Activated CD8-positive, alpha-beta memory T cell treated with anti-CD3 and anti-CD28 coated beads, Interleukin-2, amount 50 U/mL, for 1 hour (primary cell): Measurements from ENCODE around the gene RPS24.
"Not testable (repeated sequence)": the region's sequence is repeated elsewhere in the genome, so short reads cannot be mapped to it uniquely, and the experiment has no call there.

Experiments used
- DNase-seq: peaks from one replicate; pipeline ENCODE4 v3.0.0-alpha.2; 2020; ENCODE audit errors: extremely low read depth

The RPS24 gene

DNA sequence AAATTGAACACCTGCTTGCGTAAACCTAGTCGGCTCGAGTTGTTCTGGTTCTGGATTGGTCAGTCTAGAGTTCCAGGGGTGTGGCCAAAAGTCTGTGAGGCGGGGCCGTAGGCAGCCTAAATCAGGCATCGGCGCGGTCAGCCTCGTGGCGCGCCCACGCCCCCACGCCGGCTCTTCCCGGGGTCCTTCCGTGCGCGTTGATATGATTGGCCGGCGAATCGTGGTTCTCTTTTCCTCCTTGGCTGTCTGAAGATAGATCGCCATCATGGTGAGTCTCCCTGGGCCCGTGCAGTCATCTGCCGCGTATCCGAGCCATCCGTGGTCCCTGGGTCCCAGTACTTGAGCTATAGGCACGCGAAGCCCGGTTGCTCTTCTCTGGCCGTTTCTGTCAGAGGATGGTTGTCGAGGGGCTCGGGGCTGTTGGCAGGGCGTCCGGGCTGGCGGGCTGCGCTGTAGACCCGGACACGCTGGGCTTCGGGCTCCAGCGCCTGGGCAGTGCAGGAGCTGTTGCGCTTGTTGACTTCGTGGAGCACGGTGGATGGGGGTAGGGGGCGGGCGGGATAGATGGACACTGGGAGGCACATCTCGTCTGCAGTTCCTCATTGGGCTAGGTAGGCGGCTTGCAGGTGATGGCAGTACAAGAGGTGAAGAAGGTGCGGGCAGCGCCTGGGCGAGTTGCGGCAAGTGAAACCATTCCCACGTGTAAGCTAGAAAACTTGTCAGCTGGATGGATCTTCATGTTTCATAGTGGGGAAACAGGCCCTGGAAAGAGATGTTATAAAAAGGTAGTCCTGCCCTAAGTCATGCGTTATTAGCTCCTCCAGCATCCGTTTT, at the start of gene RPS24:
RPS24 (plus strand) TSS at position 227 of the 834 bp plus-strand sequence; CDS start at position 266, 39 bp downstream.
- peak; percentile 89 for DNase-seq

GRCh38 chr10:77984986-77985385, 48.7 kb upstream of the RPS24 start:
- no peak for DNase-seq

GRCh38 chr10:77987671-77988255, 45.9 kb upstream of the RPS24 start:
- no peak for DNase-seq

GRCh38 chr10:77989081-77989724, 44.5 kb upstream of the RPS24 start:
- DNase-seq, result no peak

DNA sequence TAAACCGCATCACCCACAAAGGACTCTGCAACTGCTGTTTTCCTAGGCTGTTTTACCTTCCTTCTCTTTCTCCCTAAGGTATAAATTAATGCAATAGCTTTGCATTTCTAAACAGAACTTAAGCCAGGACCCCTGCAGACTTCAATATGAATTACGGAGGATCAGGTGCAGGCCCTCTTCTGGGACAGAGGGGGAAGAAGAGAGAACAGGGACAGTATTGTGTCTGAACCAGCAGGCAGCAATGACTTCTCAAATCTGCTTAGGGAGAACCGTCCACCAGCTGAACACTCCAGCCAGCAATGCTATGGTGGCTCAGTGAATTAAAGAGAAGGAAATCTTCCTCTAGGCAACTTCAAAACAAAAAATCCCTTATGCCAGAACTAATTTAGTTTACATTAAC, 40.0 kb upstream of the RPS24 start:
- DNase-seq, result no peak

DNA sequence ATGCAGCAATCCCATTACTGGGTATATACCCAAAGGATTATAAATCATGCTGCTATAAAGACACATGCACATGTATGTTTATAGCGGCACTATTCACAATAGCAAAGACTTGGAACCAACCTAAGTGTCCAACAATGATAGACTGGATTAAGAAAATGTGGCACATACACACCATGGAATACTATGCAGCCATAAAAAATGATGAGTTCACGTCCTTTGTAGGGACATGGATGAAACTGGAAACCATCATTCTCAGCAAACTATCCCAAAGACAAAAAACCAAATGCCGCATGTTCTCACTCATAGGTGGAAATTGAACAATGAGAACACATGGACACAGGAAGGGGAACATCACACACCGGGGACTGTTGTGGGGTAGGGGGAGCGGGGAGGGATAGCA, 34.9 kb upstream of the RPS24 start:
- not testable (repeated sequence) for DNase-seq

- DNase-seq, result no peak
These were observed 33.5 kb upstream of the RPS24 start for GRCh38 chr10:78000206-78000605.

- DNase-seq, result no peak
These were observed 32.6 kb upstream of the RPS24 start for GRCh38 chr10:78000956-78001472.

GRCh38 chr10:78002541-78003288, 30.9 kb upstream of the RPS24 start:
- DNase-seq, result no peak

- no peak for DNase-seq
These were observed 29.2 kb upstream of the RPS24 start for GRCh38 chr10:78004215-78005026.

- no peak for DNase-seq
These were observed 26.5 kb upstream of the RPS24 start for GRCh38 chr10:78007172-78007571.

DNA sequence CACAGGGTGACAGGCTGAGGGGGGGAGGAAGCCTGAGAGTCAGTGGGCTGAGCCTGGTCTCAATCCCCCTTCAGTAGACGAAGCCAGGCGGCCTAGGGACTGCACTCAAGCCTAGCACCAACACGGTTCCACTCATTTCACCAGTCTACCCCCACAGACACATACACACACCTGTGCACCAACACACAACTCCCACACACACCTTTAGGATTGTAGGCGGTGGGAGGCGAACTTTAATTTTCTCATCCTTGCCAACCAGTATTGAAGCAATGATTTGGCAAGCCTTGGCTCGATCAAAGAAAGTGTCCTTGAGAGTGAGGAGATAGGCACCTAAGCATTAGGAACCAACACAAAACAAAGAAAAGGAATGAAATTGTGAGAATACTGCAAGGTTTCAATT, 24.0 kb upstream of the RPS24 start:
- DNase-seq, result no peak

DNA sequence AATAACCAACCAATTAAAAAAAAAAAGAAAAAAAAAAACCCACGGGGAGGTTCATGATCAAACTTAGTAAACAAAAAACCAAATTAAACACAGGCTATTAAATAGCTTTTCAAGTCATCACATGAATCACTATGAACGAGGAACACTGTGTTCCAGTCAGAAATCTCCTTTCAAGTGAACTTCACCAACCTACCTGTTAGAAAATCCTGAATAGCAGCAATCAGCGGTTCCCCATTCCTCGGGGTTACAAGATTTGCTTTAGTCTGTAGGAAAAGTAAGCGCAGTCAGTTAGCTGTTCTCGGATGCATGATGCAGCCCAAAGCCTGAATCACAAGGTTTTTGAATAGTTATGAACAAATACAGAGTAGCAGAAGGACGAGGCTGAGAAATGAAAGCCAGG, 23.4 kb upstream of the RPS24 start:
- DNase-seq, result no peak

- no peak for DNase-seq
These were observed 22.6 kb upstream of the RPS24 start for GRCh38 chr10:78011065-78011464.

- DNase-seq, result no peak
These were observed 20.1 kb upstream of the RPS24 start for GRCh38 chr10:78013564-78013963.

- DNase-seq, result no peak
These were observed 18.1 kb upstream of the RPS24 start for GRCh38 chr10:78015546-78015945.

DNA sequence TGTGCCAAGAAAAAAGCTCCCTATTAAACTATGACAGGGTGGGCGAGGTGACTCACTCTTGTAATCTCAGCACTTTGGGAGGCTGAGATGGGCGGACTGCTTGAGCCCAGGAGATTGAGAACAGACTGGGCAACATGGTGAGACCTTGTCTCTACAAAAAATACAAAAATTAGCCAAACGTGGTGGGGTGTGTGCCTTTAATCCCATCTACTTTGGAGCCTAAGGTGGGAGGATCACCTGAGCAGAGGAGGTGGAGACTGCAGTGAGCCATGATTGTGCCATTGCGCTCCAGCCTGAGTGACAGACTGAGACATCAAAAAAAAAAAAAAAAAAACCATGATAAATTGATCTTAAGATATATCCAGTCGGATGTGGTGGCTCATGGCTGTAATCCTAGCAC, 15.8 kb upstream of the RPS24 start:
- no peak for DNase-seq

DNA sequence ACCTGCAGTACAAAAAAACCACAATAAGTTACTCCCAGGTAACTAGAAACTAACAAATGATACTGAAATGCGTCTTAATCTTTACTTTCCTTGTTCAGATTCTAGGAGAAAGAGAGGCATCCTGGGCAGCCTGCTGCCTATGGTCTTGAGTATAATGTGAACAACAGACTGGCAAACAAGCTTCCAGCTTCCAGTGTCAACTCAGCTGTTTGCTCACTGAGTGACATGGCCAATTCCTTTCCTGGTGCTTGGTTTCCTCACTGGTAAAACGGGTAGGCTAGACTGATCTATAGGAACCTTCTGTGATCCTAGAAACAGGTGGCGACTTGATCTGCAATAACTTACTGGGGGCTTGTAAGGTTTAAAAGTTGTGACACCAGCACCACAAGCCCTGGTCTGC, 14.4 kb upstream of the RPS24 start:
- DNase-seq, result no peak

GRCh38 chr10:78021201-78021600, 12.5 kb upstream of the RPS24 start:
- no peak for DNase-seq

- DNase-seq, result no peak
These were observed 9.9 kb upstream of the RPS24 start for GRCh38 chr10:78023741-78024140.

- DNase-seq, result no peak
These were observed 7.8 kb upstream of the RPS24 start for GRCh38 chr10:78025685-78026364.
